ENCODE data around the gene MITF. TPM values are rescaled to one million over a fixed set of nuclear protein-coding genes. Genes with fewer than 3 reads are reported as not detected.
A peak's percentile ranks its signal among the peaks of the same experiment; 100 is the strongest.

The MITF gene, protein sequence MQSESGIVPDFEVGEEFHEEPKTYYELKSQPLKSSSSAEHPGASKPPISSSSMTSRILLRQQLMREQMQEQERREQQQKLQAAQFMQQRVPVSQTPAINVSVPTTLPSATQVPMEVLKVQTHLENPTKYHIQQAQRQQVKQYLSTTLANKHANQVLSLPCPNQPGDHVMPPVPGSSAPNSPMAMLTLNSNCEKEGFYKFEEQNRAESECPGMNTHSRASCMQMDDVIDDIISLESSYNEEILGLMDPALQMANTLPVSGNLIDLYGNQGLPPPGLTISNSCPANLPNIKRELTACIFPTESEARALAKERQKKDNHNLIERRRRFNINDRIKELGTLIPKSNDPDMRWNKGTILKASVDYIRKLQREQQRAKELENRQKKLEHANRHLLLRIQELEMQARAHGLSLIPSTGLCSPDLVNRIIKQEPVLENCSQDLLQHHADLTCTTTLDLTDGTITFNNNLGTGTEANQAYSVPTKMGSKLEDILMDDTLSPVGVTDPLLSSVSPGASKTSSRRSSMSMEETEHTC
- total RNA-seq, result 2.0 and 2.7 TPM in 2 replicates
- long read RNA-seq, full-length matches to known transcripts, result 4 of 7 reads
- long read RNA-seq, partial matches to known transcripts, result 2 of 7 reads
- long read RNA-seq, other reads (novel, unspliced or antisense), result 1 of 7 reads

DNA sequence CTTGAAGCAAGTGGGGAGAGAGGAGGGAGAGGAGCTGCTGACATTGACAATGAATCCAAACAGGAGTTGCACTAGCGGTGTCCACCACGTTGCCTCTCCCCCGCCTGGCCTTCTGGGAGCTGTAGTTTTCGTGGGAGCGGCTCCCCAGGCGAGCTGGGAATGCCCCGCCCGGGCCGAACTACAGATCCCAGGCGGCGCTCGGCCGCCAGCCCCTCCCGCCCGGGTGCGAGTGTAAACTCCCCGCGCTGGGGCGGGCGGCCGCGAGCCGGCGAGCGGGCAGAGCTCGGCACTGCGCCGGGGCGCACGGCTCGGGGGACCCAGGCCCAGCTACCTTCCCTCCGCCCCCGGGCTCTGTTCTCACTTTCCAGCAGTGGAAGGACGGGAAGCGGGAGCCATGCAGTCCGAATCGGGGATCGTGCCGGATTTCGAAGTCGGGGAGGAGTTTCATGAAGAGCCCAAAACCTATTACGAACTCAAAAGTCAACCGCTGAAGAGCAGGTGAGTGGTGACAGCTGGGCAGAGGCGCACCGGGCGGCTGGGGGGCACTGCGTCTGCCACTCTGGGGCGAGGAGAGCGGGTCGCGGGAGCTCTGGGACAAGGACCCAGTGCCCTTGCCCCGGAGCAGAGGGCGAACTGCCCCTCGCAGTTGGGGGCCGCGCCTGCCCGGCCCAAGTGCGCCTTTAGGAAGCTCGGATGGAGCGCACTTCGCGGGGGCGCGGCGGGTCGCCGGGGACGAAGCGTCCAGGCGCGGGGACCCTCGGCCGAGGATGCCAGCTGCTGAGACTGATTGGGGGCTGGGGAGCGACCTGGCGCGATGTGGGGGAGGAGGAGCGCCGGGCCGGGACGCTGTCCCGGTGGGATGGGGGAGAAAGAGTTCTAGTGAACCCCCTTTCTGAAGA, at the start of gene MITF:
Gene MITF, plus strand, starts transcription at position 261 of the 899 bp plus-strand sequence. Its CDS starts 134 bp downstream, at position 395.
- peak; percentile 81 for DNase-seq (ENCODE audit: low read depth, low spot score)
- H3K4me3 Mint-ChIP-seq, result peak within 1 kb of the TSS; percentile 89
- H3K36me3 Mint-ChIP-seq (ENCODE audit: low read depth), result no peaks in the 10 kb centered on the region
- no peaks in the 10 kb centered on the region for H3K9me3 Mint-ChIP-seq
- H3K27ac Mint-ChIP-seq (ENCODE audit: unreplicated experiment), result no peak within 1 kb of the TSS
- peaks cover 22% of the 10 kb centered on the region for H3K4me1 Mint-ChIP-seq
- peaks cover 93% of the 10 kb centered on the region for H3K27me3 Mint-ChIP-seq (ENCODE audit: low read depth)
- TF ChIP-seq CTCF (conservative IDR thresholded peaks at IDR 0.05), result no peak

- no peak for DNase-seq (ENCODE audit: low read depth, low spot score)
- Mint-ChIP-seq H3K4me1 (peaks cover 6% of the 10 kb centered on the region), H3K27me3 (ENCODE audit: low read depth) (peaks cover 58% of the 10 kb centered on the region), H3K4me3 (no peak overlapping the region), H3K27ac (ENCODE audit: unreplicated experiment) (no peak overlapping the region), H3K9me3 (no peaks in the 10 kb centered on the region), H3K36me3 (ENCODE audit: low read depth) (no peaks in the 10 kb centered on the region)
- TF ChIP-seq CTCF (conservative IDR thresholded peaks at IDR 0.05), result no peak
Measured at GRCh38 chr3:69691860-69692259, 47.4 kb upstream of the MITF start.

GRCh38 chr3:69692761-69693160, 46.5 kb upstream of the MITF start:
- no peak overlapping the region for H3K27ac Mint-ChIP-seq (ENCODE audit: unreplicated experiment)
- TF ChIP-seq CTCF (conservative IDR thresholded peaks at IDR 0.05), result no peak
- no peak overlapping the region for H3K4me3 Mint-ChIP-seq
- no peaks in the 10 kb centered on the region for H3K36me3 Mint-ChIP-seq (ENCODE audit: low read depth)
- peaks cover 53% of the 10 kb centered on the region for H3K27me3 Mint-ChIP-seq (ENCODE audit: low read depth)
- H3K4me1 Mint-ChIP-seq, result peaks cover 6% of the 10 kb centered on the region
- no peak for DNase-seq (ENCODE audit: low read depth, low spot score)
- H3K9me3 Mint-ChIP-seq, result no peaks in the 10 kb centered on the region

DNA sequence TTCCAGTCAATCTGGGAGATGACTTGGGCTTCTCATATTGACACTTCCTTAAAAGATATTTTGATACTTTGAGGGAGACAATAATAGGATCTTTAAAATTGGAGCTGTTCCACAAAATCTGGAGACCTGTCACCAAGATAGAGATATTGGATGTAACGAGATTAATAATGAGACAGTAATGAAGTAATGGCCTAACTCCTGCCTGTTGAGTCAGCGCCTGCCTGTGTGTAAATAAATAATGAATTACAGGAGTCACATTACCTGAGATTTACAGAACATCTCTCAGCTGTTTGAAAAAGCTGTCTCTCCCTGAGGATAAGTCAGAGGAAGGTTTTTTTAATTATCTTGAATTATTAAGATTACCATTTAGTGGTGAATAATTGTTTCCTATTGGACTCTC, 43.8 kb upstream of the MITF start:
- TF ChIP-seq CTCF (conservative IDR thresholded peaks at IDR 0.05), result no peak

DNA sequence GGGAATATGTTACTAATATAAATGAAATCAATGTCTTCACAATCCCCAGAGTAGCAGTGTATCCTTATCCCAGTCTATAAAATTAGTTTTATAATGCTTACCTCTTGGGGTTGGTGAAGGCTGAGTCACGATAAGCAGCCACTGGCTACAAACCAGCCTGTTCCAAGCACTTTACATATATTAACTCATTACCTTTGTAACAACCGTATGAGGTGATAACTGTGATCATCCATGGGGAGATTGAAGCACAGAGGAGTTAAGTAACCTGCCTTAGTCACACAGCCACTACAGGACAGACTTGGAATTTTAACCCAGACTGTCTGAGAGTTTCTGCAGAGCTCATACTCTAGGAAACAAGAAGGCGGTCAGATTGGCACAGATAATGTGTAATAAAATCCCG, 43.3 kb upstream of the MITF start:
- Mint-ChIP-seq H3K4me3 (no peak overlapping the region), H3K9me3 (no peaks in the 10 kb centered on the region), H3K36me3 (ENCODE audit: low read depth) (no peaks in the 10 kb centered on the region), H3K4me1 (peaks cover 6% of the 10 kb centered on the region), H3K27me3 (ENCODE audit: low read depth) (peaks cover 23% of the 10 kb centered on the region), H3K27ac (ENCODE audit: unreplicated experiment) (no peak overlapping the region)
- TF ChIP-seq CTCF (conservative IDR thresholded peaks at IDR 0.05), result no peak
- no peak for DNase-seq (ENCODE audit: low read depth, low spot score)

More for the DNA sequence above, 43.8 kb upstream of the MITF start:
- H3K4me1 Mint-ChIP-seq, result peaks cover 6% of the 10 kb centered on the region
- H3K27me3 Mint-ChIP-seq (ENCODE audit: low read depth), result peaks cover 28% of the 10 kb centered on the region
- no peak overlapping the region for H3K27ac Mint-ChIP-seq (ENCODE audit: unreplicated experiment)
- H3K36me3 Mint-ChIP-seq (ENCODE audit: low read depth), result no peaks in the 10 kb centered on the region
- DNase-seq (ENCODE audit: low read depth, low spot score), result no peak
- no peaks in the 10 kb centered on the region for H3K9me3 Mint-ChIP-seq
- H3K4me3 Mint-ChIP-seq, result no peak overlapping the region
